K562 (cell line): Measurements from ENCODE around the gene MARCKSL1. TPM values are rescaled to one million over a fixed set of nuclear protein-coding genes. Genes with fewer than 3 reads are reported as not detected.

ENCODE experiments used
- ATF7 ChIP-seq: fragments of 450-650 bp; IDR thresholded peaks from 2 replicates; pipeline ENCODE4 v1.7.1; 2014; ENCODE audit warnings: mild to moderate bottlenecking, moderate library complexity
- CBX8 ChIP-seq: fragments of 200-600 bp; sonication (generic); IDR thresholded peaks from 2 replicates; pipeline ENCODE4 v1.6.1; 2012; ENCODE audit warnings: borderline replicate concordance, mixed run types, low read depth, mild to moderate bottlenecking, moderate library complexity, mixed read lengths, low read length, control low read depth, inconsistent platforms; ENCODE audit not compliant: poor library complexity, severe bottlenecking; ENCODE audit errors: extremely low read depth
- HDAC2 ChIP-seq: fragments of 450-650 bp; IDR thresholded peaks from 2 replicates; pipeline ENCODE4 v1.6.1; 2016; ENCODE audit warnings: mild to moderate bottlenecking
- NCOA4 ChIP-seq: fragments of 450-650 bp; IDR thresholded peaks from 2 replicates; pipeline ENCODE4 v1.6.1; 2018; ENCODE audit warnings: mild to moderate bottlenecking; ENCODE audit not compliant: partially characterized antibody
- NFATC3 ChIP-seq: fragments of 450-650 bp; IDR thresholded peaks from 2 replicates; pipeline ENCODE4 v1.6.1; 2017; ENCODE audit warnings: mild to moderate bottlenecking
- PHB2 ChIP-seq: fragments of 450-650 bp; IDR thresholded peaks from 2 replicates; pipeline ENCODE4 v1.6.1; 2017; ENCODE audit warnings: low read depth
- POU5F1 ChIP-seq: fragments of 150-350 bp; IDR thresholded peaks from 2 replicates; pipeline ENCODE4 v1.6.1; 2014; ENCODE audit warnings: borderline replicate concordance, low read length, low read depth, mild to moderate bottlenecking; ENCODE audit not compliant: partially characterized antibody
- PREB ChIP-seq: sonication (generic); formaldehyde crosslinking; IDR thresholded peaks from 2 replicates; pipeline ENCODE4 v1.8.1; 2023; ENCODE audit warnings: mild to moderate bottlenecking, missing genetic modification reagents
- TEAD1 ChIP-seq, 2 experiments: fragments of 450-650 bp in 1 of 2; sonication (generic) in 1 of 2; formaldehyde crosslinking; IDR thresholded peaks; 2 replicates each; pipeline versions ENCODE4 v1.4.0 to v1.8.0; 2020 to 2022; ENCODE audit warnings: mild to moderate bottlenecking in 2 of 2, missing genetic modification reagents in 1 of 2
- ZNF282 ChIP-seq: sonication (generic); formaldehyde crosslinking; IDR thresholded peaks from 2 replicates; pipeline ENCODE4 v1.8.1; 2023; ENCODE audit warnings: missing genetic modification reagents
- ZNF561 ChIP-seq: fragments of 450-650 bp; formaldehyde crosslinking; conservative IDR thresholded peaks from 2 replicates; pipeline ENCODE4 v1.4.0; 2020; ENCODE audit warnings: mild to moderate bottlenecking, moderate library complexity
- polyA plus RNA-seq, 8 experiments: library from polyadenylated mRNA; depleted of rRNA in 4 of 8; stranded (reverse) in 5 of 8; unstranded in 3 of 8; fragments of >200 nt; fragmentation: Nextera tagmentation in 2 of 8; fragmentation: Illumina TruSeq in 1 of 8; extraction: Ambion mirVana in 2 of 8; extraction: Trizol in 1 of 8; gene quantifications; 2 replicates each; pipeline versions ENCODE4 v1.2.1 to v1.2.3, GENCODE V29; 2011 to 2014; ENCODE audit warnings: inconsistent platforms in 1 of 8, missing spikeins in 1 of 8
- total RNA-seq, 7 experiments: library from RNA; depleted of rRNA in 6 of 7; stranded (reverse); fragments of >200 nt in 6 of 7; fragmentation: Illumina TruSeq in 2 of 7; extraction: Trizol in 2 of 7; gene quantifications; 2 replicates each; pipeline versions ENCODE4 v1.2.1 to v1.2.3, GENCODE V29; 2011 to 2021; ENCODE audit warnings: low replicate concordance in 1 of 7
- TF ChIP-seq, protein P1 (sequence below): fragments of 200-600 bp; sonication (generic); IDR thresholded peaks from one replicate; pipeline ENCODE4 v1.6.1; 2012; ENCODE audit warnings: mild to moderate bottlenecking, low read depth, low read length, inconsistent platforms
- TF ChIP-seq, protein P2 (sequence below): sonication (generic); formaldehyde crosslinking; IDR thresholded peaks from 2 replicates; pipeline ENCODE4 v1.8.1; 2022; ENCODE audit warnings: missing genetic modification reagents

MARCKSL1 gene
- total and polyA plus RNA-seq, 9 of the 15 experiments (the other 6 are each of a cell fraction or from before 2014, with no cell fraction given): 14.7 to 325 (median 155) TPM

DNA sequence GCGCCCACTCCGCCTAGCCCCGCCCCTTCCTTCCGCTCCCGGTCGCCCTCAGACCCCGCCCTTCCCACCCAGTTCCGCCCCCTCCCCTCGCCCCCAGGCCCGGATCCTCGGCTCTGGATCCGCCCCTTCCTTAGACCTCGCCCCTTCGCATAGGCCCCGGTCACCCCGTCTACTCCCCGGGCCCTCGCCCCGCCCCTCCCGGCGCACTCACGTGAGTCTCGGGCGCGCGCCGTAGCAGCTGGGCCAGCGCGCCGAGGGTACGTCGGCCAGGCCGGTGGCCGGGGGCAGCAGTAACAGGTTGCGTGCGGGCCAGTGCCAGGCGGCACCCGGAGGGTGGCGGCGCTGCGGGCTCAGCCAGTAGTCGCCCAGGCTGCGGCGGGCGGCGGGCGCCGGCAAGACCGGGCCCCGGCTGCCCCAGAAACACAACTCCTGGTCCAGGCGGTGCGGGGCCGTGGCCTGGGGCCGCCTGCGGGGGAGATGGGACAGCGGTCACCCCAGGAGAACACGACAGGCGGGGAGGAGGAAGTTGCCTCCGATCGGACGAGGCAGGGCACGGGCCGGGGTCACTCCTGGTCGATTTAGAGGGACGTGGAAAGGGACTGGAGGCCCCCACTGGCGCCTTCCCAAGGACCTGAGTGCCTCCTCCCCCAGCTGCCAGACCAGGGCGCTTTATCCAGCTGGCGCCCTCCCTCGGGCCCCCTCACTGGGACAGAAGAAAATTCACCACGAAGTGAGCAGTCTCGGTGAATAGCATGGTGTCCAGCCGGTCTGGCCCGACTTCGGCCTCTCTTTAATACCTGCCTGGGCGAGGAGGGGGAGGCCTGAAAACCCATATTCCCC lies 15.6 kb upstream of the MARCKSL1 start (continued):
- TF ChIP-seq, protein P1, sequence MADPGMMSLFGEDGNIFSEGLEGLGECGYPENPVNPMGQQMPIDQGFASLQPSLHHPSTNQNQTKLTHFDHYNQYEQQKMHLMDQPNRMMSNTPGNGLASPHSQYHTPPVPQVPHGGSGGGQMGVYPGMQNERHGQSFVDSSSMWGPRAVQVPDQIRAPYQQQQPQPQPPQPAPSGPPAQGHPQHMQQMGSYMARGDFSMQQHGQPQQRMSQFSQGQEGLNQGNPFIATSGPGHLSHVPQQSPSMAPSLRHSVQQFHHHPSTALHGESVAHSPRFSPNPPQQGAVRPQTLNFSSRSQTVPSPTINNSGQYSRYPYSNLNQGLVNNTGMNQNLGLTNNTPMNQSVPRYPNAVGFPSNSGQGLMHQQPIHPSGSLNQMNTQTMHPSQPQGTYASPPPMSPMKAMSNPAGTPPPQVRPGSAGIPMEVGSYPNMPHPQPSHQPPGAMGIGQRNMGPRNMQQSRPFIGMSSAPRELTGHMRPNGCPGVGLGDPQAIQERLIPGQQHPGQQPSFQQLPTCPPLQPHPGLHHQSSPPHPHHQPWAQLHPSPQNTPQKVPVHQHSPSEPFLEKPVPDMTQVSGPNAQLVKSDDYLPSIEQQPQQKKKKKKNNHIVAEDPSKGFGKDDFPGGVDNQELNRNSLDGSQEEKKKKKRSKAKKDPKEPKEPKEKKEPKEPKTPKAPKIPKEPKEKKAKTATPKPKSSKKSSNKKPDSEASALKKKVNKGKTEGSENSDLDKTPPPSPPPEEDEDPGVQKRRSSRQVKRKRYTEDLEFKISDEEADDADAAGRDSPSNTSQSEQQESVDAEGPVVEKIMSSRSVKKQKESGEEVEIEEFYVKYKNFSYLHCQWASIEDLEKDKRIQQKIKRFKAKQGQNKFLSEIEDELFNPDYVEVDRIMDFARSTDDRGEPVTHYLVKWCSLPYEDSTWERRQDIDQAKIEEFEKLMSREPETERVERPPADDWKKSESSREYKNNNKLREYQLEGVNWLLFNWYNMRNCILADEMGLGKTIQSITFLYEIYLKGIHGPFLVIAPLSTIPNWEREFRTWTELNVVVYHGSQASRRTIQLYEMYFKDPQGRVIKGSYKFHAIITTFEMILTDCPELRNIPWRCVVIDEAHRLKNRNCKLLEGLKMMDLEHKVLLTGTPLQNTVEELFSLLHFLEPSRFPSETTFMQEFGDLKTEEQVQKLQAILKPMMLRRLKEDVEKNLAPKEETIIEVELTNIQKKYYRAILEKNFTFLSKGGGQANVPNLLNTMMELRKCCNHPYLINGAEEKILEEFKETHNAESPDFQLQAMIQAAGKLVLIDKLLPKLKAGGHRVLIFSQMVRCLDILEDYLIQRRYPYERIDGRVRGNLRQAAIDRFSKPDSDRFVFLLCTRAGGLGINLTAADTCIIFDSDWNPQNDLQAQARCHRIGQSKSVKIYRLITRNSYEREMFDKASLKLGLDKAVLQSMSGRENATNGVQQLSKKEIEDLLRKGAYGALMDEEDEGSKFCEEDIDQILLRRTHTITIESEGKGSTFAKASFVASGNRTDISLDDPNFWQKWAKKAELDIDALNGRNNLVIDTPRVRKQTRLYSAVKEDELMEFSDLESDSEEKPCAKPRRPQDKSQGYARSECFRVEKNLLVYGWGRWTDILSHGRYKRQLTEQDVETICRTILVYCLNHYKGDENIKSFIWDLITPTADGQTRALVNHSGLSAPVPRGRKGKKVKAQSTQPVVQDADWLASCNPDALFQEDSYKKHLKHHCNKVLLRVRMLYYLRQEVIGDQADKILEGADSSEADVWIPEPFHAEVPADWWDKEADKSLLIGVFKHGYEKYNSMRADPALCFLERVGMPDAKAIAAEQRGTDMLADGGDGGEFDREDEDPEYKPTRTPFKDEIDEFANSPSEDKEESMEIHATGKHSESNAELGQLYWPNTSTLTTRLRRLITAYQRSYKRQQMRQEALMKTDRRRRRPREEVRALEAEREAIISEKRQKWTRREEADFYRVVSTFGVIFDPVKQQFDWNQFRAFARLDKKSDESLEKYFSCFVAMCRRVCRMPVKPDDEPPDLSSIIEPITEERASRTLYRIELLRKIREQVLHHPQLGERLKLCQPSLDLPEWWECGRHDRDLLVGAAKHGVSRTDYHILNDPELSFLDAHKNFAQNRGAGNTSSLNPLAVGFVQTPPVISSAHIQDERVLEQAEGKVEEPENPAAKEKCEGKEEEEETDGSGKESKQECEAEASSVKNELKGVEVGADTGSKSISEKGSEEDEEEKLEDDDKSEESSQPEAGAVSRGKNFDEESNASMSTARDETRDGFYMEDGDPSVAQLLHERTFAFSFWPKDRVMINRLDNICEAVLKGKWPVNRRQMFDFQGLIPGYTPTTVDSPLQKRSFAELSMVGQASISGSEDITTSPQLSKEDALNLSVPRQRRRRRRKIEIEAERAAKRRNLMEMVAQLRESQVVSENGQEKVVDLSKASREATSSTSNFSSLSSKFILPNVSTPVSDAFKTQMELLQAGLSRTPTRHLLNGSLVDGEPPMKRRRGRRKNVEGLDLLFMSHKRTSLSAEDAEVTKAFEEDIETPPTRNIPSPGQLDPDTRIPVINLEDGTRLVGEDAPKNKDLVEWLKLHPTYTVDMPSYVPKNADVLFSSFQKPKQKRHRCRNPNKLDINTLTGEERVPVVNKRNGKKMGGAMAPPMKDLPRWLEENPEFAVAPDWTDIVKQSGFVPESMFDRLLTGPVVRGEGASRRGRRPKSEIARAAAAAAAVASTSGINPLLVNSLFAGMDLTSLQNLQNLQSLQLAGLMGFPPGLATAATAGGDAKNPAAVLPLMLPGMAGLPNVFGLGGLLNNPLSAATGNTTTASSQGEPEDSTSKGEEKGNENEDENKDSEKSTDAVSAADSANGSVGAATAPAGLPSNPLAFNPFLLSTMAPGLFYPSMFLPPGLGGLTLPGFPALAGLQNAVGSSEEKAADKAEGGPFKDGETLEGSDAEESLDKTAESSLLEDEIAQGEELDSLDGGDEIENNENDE: no peak
- TF ChIP-seq NCOA4: no peak
- TF ChIP-seq TEAD1 (CRISPR knock-in tag; IDR thresholded peaks at IDR 0.05): 0 out of 4 replicates have a peak, but pooled peaks of 1 of the 2 experiments have one; percentile 14
- no peak for TF ChIP-seq POU5F1
- TF ChIP-seq PHB2: no peak
- no peak for TF ChIP-seq CBX8
- TF ChIP-seq PREB (CRISPR knock-in tag): peak; percentile 31; the same call in 1 of the 2 replicates
- no peak for TF ChIP-seq ZNF561 (CRISPR knock-in tag)
- no peak for TF ChIP-seq NFATC3
- TF ChIP-seq, protein P2, sequence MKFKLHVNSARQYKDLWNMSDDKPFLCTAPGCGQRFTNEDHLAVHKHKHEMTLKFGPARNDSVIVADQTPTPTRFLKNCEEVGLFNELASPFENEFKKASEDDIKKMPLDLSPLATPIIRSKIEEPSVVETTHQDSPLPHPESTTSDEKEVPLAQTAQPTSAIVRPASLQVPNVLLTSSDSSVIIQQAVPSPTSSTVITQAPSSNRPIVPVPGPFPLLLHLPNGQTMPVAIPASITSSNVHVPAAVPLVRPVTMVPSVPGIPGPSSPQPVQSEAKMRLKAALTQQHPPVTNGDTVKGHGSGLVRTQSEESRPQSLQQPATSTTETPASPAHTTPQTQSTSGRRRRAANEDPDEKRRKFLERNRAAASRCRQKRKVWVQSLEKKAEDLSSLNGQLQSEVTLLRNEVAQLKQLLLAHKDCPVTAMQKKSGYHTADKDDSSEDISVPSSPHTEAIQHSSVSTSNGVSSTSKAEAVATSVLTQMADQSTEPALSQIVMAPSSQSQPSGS (CRISPR knock-in tag): 0 out of 2 replicates have a peak, but pooled peaks have one; percentile 27
- no peak; the same call in 1 of the 2 replicates for TF ChIP-seq HDAC2
- peak; percentile 59 for TF ChIP-seq ATF7
- no peak for TF ChIP-seq ZNF282 (CRISPR knock-in tag)
